NCI-H1930 (cell line): Measurements from ENCODE around the gene XAGE2.

Experiments
- DNase-seq, 2 experiments: peaks; one replicate each; lab custom pipeline; 2025; lab: John Stamatoyannopoulos, UW

The XAGE2 gene

GRCh38 chrX:52424656-52425055, 55.8 kb downstream of the XAGE2 start:
- DNase-seq: no peak
